ENCODE measurements around the gene SLC38A3.

SLC38A3 gene

DNA sequence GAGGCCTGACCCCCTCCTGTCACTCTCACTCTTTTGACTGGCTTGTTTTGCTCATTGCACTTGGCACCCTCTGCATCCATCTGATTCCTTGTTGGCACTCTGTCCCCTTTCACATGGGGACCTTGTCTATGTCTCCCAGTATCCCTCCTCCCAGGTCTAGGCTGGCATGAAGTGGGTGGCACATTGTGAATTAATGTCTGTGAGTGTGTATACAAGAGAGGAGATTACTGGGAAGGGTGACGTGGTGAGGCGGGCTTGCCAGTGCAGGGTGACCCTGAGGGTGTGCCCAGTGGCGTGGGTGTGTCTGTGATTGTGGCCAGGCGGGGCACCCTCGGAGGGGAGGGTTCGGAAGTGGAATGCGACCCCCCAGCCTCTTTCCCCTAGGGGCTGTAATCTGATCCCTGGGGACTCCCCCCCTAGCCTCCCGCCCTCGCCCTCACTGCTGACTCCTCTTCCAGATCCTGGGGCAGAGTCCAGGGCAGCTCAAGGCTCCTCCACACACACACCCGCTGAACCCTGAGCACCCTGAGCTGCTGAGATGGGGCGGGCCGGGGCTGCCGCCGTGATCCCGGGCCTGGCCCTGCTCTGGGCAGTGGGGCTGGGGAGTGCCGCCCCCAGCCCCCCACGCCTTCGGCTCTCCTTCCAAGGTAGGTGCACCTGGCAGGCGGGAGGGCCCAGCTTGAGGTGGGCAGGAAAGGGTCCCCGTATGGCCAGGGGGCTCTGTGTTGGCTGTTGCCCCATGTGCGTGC, 63.8 kb downstream of the SLC38A3 start, which contains the start of gene SEMA3B:
Gene SEMA3B, plus strand, starts transcription at position 445 of the 749 bp plus-strand sequence. Its CDS starts 94 bp downstream, at position 539.
- peaks cover 10% of the 10 kb centered on the region for H3K27me3 ChIP-seq (ENCODE audit: control insufficient read depth, insufficient read depth, low read length)
- peaks cover 40% of the 10 kb centered on the region for H3K4me1 ChIP-seq (ENCODE audit: control insufficient read depth, insufficient read depth, low read length)
- H3K4me3 ChIP-seq (ENCODE audit: low read depth, low read length), result no peak within 1 kb of the TSS

DNA sequence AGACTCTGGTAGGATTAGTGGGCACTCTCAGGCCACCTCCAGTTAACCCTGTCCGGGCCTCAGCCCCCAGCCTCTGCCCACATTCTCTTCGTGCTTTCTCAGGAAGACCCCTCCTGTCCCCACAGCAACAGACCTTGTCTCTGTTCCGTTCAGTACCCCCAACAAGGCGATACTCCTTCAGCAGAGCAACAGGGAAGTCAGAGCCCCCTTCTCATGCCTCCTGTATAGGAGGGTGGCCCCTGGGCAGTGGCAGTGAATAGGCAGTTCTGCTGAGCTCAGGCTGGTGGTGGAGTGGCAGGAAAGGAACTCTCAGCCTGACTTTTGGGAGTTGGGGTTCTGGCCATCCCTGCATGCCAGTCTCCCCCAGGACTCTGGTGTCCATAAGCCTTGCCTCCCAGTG, 64.4 kb downstream of the SLC38A3 start:
- no peaks in the 10 kb centered on the region for H3K9me3 ChIP-seq (ENCODE audit: control insufficient read depth, insufficient read depth, low read length)
- H3K27ac ChIP-seq (ENCODE audit: low read depth, low read length), result no peak overlapping the region
- H3K27me3 ChIP-seq (ENCODE audit: control insufficient read depth, insufficient read depth, low read length), result peaks cover 15% of the 10 kb centered on the region
- H3K4me3 ChIP-seq (ENCODE audit: low read depth, low read length), result no peak overlapping the region
- peaks cover 35% of the 10 kb centered on the region for H3K4me1 ChIP-seq (ENCODE audit: control insufficient read depth, insufficient read depth, low read length)
- no peak overlapping the region for H3K9ac ChIP-seq (ENCODE audit: low read depth, low read length)
- H3K36me3 ChIP-seq (ENCODE audit: control insufficient read depth, insufficient read depth, low read length), result no peaks in the 10 kb centered on the region

More for the DNA sequence above, 63.8 kb downstream of the SLC38A3 start, which contains the start of gene SEMA3B:
- no peak within 1 kb of the TSS for H3K9ac ChIP-seq (ENCODE audit: low read depth, low read length)
- H3K27ac ChIP-seq (ENCODE audit: low read depth, low read length), result no peak within 1 kb of the TSS
- no peaks in the 10 kb centered on the region for H3K9me3 ChIP-seq (ENCODE audit: control insufficient read depth, insufficient read depth, low read length)
- H3K36me3 ChIP-seq (ENCODE audit: control insufficient read depth, insufficient read depth, low read length), result no peaks in the 10 kb centered on the region

DNA sequence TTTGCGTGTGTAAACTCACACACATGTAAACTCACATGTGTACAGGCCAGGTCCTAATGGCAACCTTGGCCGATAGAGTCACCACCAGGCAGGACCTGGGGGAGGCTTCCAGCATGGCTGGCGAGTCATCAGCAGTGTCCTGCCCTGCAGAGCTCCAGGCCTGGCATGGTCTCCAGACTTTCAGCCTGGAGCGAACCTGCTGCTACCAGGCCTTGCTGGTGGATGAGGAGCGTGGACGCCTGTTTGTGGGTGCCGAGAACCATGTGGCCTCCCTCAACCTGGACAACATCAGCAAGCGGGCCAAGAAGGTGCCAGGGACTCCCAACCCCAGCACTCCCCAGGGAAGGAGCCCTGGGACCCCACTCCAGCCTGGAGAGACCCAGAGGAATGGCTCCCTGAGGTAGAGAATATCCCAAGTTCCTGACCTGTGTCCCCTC, 64.9 kb downstream of the SLC38A3 start:
- H3K4me3 ChIP-seq (ENCODE audit: low read depth, low read length), result no peak overlapping the region
- no peak overlapping the region for H3K9ac ChIP-seq (ENCODE audit: low read depth, low read length)
- H3K27me3 ChIP-seq (ENCODE audit: control insufficient read depth, insufficient read depth, low read length), result peaks cover 20% of the 10 kb centered on the region
- H3K4me1 ChIP-seq (ENCODE audit: control insufficient read depth, insufficient read depth, low read length), result peaks cover 35% of the 10 kb centered on the region
- no peaks in the 10 kb centered on the region for H3K9me3 ChIP-seq (ENCODE audit: control insufficient read depth, insufficient read depth, low read length)
- no peaks in the 10 kb centered on the region for H3K36me3 ChIP-seq (ENCODE audit: control insufficient read depth, insufficient read depth, low read length)
- H3K27ac ChIP-seq (ENCODE audit: low read depth, low read length), result no peak overlapping the region

GRCh38 chr3:50270422-50271224, 65.6 kb downstream of the SLC38A3 start:
- H3K9me3 ChIP-seq (ENCODE audit: control insufficient read depth, insufficient read depth, low read length), result no peaks in the 10 kb centered on the region
- peaks cover 32% of the 10 kb centered on the region for H3K4me1 ChIP-seq (ENCODE audit: control insufficient read depth, insufficient read depth, low read length)
- H3K36me3 ChIP-seq (ENCODE audit: control insufficient read depth, insufficient read depth, low read length), result no peaks in the 10 kb centered on the region
- H3K4me3 ChIP-seq (ENCODE audit: low read depth, low read length), result no peak overlapping the region
- no peak overlapping the region for H3K27ac ChIP-seq (ENCODE audit: low read depth, low read length)
- H3K9ac ChIP-seq (ENCODE audit: low read depth, low read length), result no peak overlapping the region
- H3K27me3 ChIP-seq (ENCODE audit: control insufficient read depth, insufficient read depth, low read length), result peaks cover 27% of the 10 kb centered on the region

All from HUES48 (cell line).